ENCODE results near the gene ACADL. TPM values are rescaled to one million over a fixed set of nuclear protein-coding genes. Genes with fewer than 3 reads are reported as not detected.

ACADL gene
- total RNA-seq, 2 experiments from 2014 or later = not detected

DNA sequence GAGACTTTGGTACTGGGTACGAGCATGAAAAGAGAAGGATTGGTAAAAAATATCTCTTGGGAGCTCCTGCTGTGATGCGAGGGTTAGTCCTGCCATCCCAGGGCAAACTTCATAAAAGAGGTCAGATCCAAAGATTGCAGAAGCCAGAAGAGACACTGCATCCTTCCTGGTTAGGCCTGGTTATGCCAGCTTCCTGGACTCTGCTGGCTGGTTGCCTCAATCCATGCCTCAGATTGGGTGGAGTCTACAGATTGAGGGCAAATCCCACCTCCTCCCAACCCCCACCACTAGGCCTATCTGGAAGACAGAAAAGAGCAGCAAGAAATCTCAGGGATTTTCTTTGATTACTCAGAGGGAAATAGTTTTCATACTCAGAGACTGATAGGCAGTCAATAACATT, 5.3 kb upstream of the ACADL start:
- Mint-ChIP-seq H3K27ac (no peak overlapping the region), H3K36me3 (no peaks in the 10 kb centered on the region), H3K9me3 (no peaks in the 10 kb centered on the region), H3K4me1 (ENCODE audit: low read depth) (no peaks in the 10 kb centered on the region), H3K4me3 (no peak overlapping the region), H3K27me3 (peaks cover 14% of the 10 kb centered on the region)
- DNase-seq = no peak
- ChIA-PET CTCF (no interaction called here), POLR2A (no interaction called here)
- intact Hi-C loops (cut with micrococcal nuclease) = no loop called here

- H3K4me1 Mint-ChIP-seq (ENCODE audit: low read depth) = no peaks in the 10 kb centered on the region
- no peak overlapping the region for H3K27ac Mint-ChIP-seq
- no peaks in the 10 kb centered on the region for H3K9me3 Mint-ChIP-seq
- no peak for DNase-seq
- H3K36me3 Mint-ChIP-seq = no peaks in the 10 kb centered on the region
- intact Hi-C loops (cut with micrococcal nuclease) = no loop called here
- peaks cover 27% of the 10 kb centered on the region for H3K27me3 Mint-ChIP-seq
- ChIA-PET POLR2A (no interaction called here), CTCF (no interaction called here)
- H3K4me3 Mint-ChIP-seq = no peak overlapping the region
Measured at GRCh38 chr2:210228586-210228985, 3.3 kb upstream of the ACADL start.

DNA sequence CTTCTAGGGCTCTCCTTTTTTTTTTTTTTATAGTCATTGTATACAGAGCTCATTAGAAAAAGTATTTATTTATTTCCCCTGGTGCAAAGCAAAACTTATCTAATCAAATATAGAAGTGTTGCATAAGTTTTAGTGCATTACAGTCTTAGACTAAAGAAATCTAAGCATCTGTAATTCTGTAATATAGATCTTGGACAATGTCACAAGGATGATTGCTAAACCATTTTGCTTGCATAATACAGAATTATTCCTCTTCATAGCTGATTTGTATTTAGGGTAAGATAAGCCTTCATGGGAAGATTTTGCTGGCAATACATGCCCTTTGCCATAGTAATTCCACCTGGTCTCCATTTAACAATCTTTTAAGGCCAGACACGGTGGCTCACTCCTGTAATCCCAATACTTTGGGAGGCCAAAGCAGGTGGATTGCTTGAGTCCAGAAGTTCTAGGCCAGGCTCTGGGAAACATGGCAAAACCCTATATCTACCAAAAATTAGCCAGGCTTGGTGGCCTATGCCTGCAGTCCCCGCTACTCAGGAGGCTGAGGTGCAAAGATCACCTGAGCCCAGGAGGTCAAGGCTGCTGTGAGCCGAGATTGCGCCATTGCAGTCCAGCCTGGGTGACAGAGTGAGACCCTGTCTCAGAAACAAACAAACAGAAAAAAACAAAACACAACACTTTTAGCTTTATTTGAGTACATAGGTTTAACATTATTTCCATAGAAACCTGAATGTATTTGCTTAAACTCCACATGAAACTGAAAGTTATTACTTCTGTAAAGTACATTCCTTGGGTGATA, 2.2 kb upstream of the ACADL start:
- POLR2A ChIA-PET = no interaction called here

DNA sequence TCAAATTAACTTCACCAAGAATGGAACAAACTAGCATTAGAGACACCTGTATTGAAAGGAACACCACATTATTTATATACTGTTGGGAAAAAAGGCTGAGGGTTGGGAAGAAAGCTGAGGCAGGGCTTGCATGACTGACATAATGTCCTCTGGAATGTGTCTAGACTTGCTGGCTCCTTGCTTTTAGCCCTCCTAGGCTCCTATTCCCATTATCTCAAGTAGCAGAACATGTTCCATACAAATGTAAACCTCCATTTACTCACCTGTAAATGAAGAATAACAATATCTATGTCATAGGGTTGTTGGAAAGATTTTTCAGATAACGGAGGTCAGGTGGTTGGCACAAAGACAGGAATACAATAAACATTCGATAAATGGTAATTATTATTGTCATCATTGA, 976 bp upstream of the ACADL start:
- no peaks in the 10 kb centered on the region for H3K4me1 Mint-ChIP-seq (ENCODE audit: low read depth)

More for the DNA sequence above, 2.2 kb upstream of the ACADL start:
- Mint-ChIP-seq H3K4me1 (ENCODE audit: low read depth) (no peaks in the 10 kb centered on the region), H3K4me3 (no peak overlapping the region), H3K27ac (no peak overlapping the region), H3K9me3 (no peaks in the 10 kb centered on the region), H3K27me3 (peaks cover 32% of the 10 kb centered on the region), H3K36me3 (no peaks in the 10 kb centered on the region)
- DNase-seq = no peak
- CTCF ChIA-PET = no interaction called here
- intact Hi-C loops (cut with micrococcal nuclease) = no loop called here

GRCh38 chr2:210224591-210224940, 681 bp downstream of the ACADL start:
- ChIA-PET POLR2A (no interaction called here), CTCF (no interaction called here)
- no peak for DNase-seq
- Mint-ChIP-seq H3K4me1 (ENCODE audit: low read depth) (no peaks in the 10 kb centered on the region), H3K4me3 (no peak overlapping the region), H3K27ac (no peak overlapping the region), H3K27me3 (peaks cover 41% of the 10 kb centered on the region), H3K36me3 (no peaks in the 10 kb centered on the region), H3K9me3 (no peaks in the 10 kb centered on the region)
- intact Hi-C loops (cut with micrococcal nuclease) = no loop called here

More for the DNA sequence above, 976 bp upstream of the ACADL start:
- peaks cover 36% of the 10 kb centered on the region for H3K27me3 Mint-ChIP-seq
- H3K27ac Mint-ChIP-seq = no peak overlapping the region
- H3K36me3 Mint-ChIP-seq = no peaks in the 10 kb centered on the region
- no peak for DNase-seq
- H3K4me3 Mint-ChIP-seq = no peak overlapping the region
- no peaks in the 10 kb centered on the region for H3K9me3 Mint-ChIP-seq
- intact Hi-C loops (cut with micrococcal nuclease) = no loop called here
- POLR2A ChIA-PET = no interaction called here
- CTCF ChIA-PET = interaction anchor here (0.6 to 1.5 kb wide), 2 partner anchors 27 to 249 kb away, joined by 3 read pairs; no protein-coding TSS in a partner anchor

DNA sequence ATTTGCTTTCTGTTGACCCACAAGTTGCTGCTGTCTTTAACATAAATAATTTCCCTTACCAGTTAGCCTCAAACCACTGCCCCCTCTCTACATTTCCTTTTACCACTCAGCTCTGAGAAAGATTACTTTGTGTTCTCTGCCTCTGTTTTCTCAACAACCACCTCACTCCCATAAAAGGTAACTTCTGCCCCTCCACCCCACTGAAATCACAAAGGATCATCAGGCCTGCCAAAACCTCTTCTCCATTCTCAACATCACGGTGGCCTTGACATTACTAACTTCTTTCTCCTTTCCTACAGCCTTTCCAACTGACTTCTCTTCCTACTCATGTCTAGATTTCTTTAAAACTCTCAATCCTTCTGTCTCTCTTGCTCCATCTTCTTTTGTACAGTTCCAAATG, 10.1 kb downstream of the ACADL start:
- H3K36me3 Mint-ChIP-seq = no peaks in the 10 kb centered on the region
- H3K27ac Mint-ChIP-seq = no peak overlapping the region
- no peaks in the 10 kb centered on the region for H3K9me3 Mint-ChIP-seq
- DNase-seq = no peak
- intact Hi-C loops (cut with micrococcal nuclease) = no loop called here
- H3K27me3 Mint-ChIP-seq = peaks cover 6% of the 10 kb centered on the region
- no peak overlapping the region for H3K4me3 Mint-ChIP-seq
- no peaks in the 10 kb centered on the region for H3K4me1 Mint-ChIP-seq (ENCODE audit: low read depth)
- CTCF ChIA-PET = interaction anchor here (1.0 kb wide), 1 partner anchor 16 kb away, joined by 3 read pairs; no protein-coding TSS in a partner anchor
- POLR2A ChIA-PET = no interaction called here

DNA sequence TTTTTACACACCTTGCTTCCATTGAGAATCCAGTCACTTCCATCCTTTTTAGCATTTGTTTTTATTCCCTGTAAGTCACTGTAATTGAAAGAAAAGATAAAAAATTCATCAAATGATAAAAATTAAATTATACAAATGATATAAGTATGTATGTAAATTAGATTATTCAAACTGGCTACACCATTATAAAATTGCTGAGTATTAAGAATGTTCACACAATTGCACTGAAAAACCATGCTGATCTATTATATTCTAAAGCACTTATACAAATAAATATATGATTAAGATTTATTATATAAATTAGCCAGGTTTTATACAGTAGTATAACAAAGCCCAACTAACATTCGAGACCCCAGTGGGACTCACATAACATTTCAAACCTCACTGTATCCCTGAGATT, 15.1 kb downstream of the ACADL start:
- CTCF ChIA-PET = no interaction called here
- no peak overlapping the region for H3K27ac Mint-ChIP-seq
- no peaks in the 10 kb centered on the region for H3K36me3 Mint-ChIP-seq
- POLR2A ChIA-PET = no interaction called here
- H3K4me1 Mint-ChIP-seq (ENCODE audit: low read depth) = no peaks in the 10 kb centered on the region
- H3K27me3 Mint-ChIP-seq = peaks cover 7% of the 10 kb centered on the region
- no peak for DNase-seq
- no peak overlapping the region for H3K4me3 Mint-ChIP-seq
- no peaks in the 10 kb centered on the region for H3K9me3 Mint-ChIP-seq
- intact Hi-C loops (cut with micrococcal nuclease) = no loop called here

GRCh38 chr2:210207929-210208328, 17.3 kb downstream of the ACADL start:
- POLR2A ChIA-PET = no interaction called here
- CTCF ChIA-PET = interaction anchor here (1.2 kb wide), 1 partner anchor 9 kb away, joined by 4 read pairs; no protein-coding TSS in a partner anchor
- H3K27me3 Mint-ChIP-seq = peaks cover 8% of the 10 kb centered on the region
- no peaks in the 10 kb centered on the region for H3K9me3 Mint-ChIP-seq
- intact Hi-C loops (cut with micrococcal nuclease) = no loop called here
- no peaks in the 10 kb centered on the region for H3K36me3 Mint-ChIP-seq
- H3K27ac Mint-ChIP-seq = no peak overlapping the region
- no peaks in the 10 kb centered on the region for H3K4me1 Mint-ChIP-seq (ENCODE audit: low read depth)
- no peak overlapping the region for H3K4me3 Mint-ChIP-seq
- DNase-seq = no peak

- intact Hi-C loops (cut with micrococcal nuclease) = no loop called here
- H3K36me3 Mint-ChIP-seq = no peaks in the 10 kb centered on the region
- no peaks in the 10 kb centered on the region for H3K4me1 Mint-ChIP-seq (ENCODE audit: low read depth)
- DNase-seq = no peak
- no peak overlapping the region for H3K27ac Mint-ChIP-seq
- peaks cover 12% of the 10 kb centered on the region for H3K27me3 Mint-ChIP-seq
- ChIA-PET POLR2A (no interaction called here), CTCF (interaction anchor here (1.1 to 1.4 kb wide), 2 partner anchors 222 to 243 kb away, joined by 3 read pairs; no protein-coding TSS in a partner anchor)
- H3K9me3 Mint-ChIP-seq = no peaks in the 10 kb centered on the region
- no peak overlapping the region for H3K4me3 Mint-ChIP-seq
Measured at GRCh38 chr2:210203558-210203957, 21.7 kb downstream of the ACADL start.

DNA sequence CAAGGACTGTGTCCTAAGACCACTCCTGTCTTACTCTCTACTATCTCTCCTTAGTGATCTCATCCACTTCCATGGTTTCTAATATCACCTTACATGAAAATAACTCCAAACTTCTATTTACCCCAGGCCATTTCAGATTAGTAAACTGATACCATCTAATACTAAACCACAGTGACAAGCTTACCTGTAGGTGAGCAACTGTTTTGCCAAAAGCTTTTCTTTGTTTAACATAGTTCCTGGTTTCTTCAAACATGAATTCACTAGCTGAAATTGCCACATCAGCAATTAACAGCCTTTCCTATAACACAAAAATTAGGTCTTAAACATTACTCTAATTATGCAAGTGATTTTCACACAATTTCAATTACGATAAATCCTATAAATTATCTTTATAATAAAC, 22.1 kb downstream of the ACADL start:
- Mint-ChIP-seq H3K27me3 (peaks cover 12% of the 10 kb centered on the region), H3K4me1 (ENCODE audit: low read depth) (no peaks in the 10 kb centered on the region), H3K36me3 (no peaks in the 10 kb centered on the region), H3K9me3 (no peaks in the 10 kb centered on the region), H3K27ac (no peak overlapping the region), H3K4me3 (no peak overlapping the region)
- ChIA-PET POLR2A (no interaction called here), CTCF (interaction anchor here (1.1 kb wide), 1 partner anchor 222 kb away, joined by 3 read pairs; no protein-coding TSS in a partner anchor)
- DNase-seq = no peak
- intact Hi-C loops (cut with micrococcal nuclease) = no loop called here

DNA sequence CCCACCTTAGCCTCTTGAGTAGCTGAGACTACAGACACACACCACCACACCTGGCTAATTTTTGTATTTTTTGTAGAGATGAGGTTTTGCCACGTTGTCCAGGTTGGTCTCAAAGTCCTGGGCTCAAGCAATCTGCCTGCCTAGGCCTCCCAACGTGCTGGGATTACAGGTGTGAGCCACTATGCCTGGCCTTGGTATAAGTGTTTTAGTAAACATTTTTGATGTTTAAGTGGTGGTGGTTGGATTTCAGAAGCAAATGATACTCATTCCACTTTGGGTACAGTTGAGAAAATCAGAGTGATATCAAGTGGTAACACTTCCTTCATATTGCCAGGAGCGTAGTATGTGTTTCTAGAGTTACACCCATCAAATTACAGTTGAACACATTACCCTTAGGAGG, 25.4 kb downstream of the ACADL start:
- H3K27ac Mint-ChIP-seq = no peak overlapping the region
- CTCF ChIA-PET = interaction anchor here (1.0 to 5.7 kb wide), 6 partner anchors 12 to 865 kb away, joined by 3 to 79 read pairs (median 4); no protein-coding TSS in a partner anchor

GRCh38 chr2:210199186-210199765, 26.0 kb downstream of the ACADL start:
- no peaks in the 10 kb centered on the region for H3K9me3 Mint-ChIP-seq
- H3K4me3 Mint-ChIP-seq = no peak overlapping the region
- H3K4me1 Mint-ChIP-seq (ENCODE audit: low read depth) = no peaks in the 10 kb centered on the region
- intact Hi-C loops (cut with micrococcal nuclease) = loop anchor here (1.0 to 10.0 kb wide), 4 partner anchors 222 to 1804 kb away; partner anchors contain the start of gene MAP2
- H3K27ac Mint-ChIP-seq = no peak overlapping the region
- ChIA-PET POLR2A (no interaction called here), CTCF (interaction anchor here (0.7 to 5.7 kb wide), 27 partner anchors 8 to 864 kb away, joined by 3 to 79 read pairs (median 4); partner anchors contain the start of gene ACADL)
- peaks cover 6% of the 10 kb centered on the region for H3K27me3 Mint-ChIP-seq
- DNase-seq = no peak
- H3K36me3 Mint-ChIP-seq = no peaks in the 10 kb centered on the region

More for the DNA sequence above, 25.4 kb downstream of the ACADL start:
- Mint-ChIP-seq H3K4me3 (no peak overlapping the region), H3K9me3 (no peaks in the 10 kb centered on the region), H3K4me1 (ENCODE audit: low read depth) (no peaks in the 10 kb centered on the region), H3K27me3 (peaks cover 6% of the 10 kb centered on the region), H3K36me3 (no peaks in the 10 kb centered on the region)
- no peak for DNase-seq
- intact Hi-C loops (cut with micrococcal nuclease) = loop anchor here (1.0 to 10.0 kb wide), 4 partner anchors 223 to 1805 kb away; partner anchors contain the start of gene MAP2
- POLR2A ChIA-PET = no interaction called here
